Neuron (in vitro differentiated cells): ENCODE measurements around the gene UNC5C.

Experiments
- H2AFZ ChIP-seq: one replicate; pipeline ENCODE4 v1.6.1; 2013; ENCODE audit warnings: low read depth, mild to moderate bottlenecking, inconsistent platforms, low read length, moderate library complexity
- H3K27me3 ChIP-seq: one replicate; pipeline ENCODE4 v1.6.1; 2013; ENCODE audit warnings: low read length; ENCODE audit not compliant: insufficient read depth
- H3K36me3 ChIP-seq: one replicate; pipeline ENCODE4 v1.6.1; 2013; ENCODE audit warnings: low read length; ENCODE audit not compliant: insufficient read depth
- H3K4me1 ChIP-seq: one replicate; pipeline ENCODE4 v1.6.1; 2013; ENCODE audit warnings: low read length; ENCODE audit not compliant: insufficient read depth
- H3K4me3 ChIP-seq: 2 replicates; pipeline ENCODE4 v1.5.1; 2013; ENCODE audit warnings: mild to moderate bottlenecking, low read length, moderate library complexity
- H3K9me3 ChIP-seq: one replicate; pipeline ENCODE4 v1.6.1; 2013; ENCODE audit warnings: low read length

UNC5C gene

DNA sequence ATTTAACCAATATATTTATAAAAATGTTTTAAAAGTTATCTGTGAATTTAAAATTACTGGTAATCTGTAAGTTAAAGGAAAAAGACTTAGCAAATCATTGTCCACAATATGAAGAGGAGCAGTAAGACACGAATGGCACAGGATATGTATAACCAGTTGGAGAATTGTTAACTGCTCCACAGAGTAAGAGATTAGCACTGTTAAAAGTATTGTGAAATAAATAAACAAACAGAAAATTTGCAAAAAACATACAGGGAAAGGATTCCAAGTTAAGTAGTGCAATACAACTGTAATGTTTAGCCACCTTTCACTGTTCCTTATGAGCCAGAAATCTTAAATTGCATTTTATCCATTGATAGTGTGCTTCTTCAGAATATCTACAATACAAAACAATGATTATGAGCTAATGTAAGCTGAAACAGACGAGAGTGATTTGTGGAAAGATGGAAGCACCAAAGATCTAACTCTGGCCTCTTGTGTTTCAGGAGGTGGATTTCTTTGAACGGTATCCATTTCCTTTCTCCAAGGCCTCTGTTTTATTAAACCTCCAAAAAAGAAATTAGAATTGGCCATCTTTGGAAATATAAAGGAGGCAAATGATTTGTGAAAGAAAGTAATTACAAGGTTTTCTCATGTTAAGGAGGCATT lies 188.4 kb downstream of the UNC5C start:
- Histone ChIP-seq H3K9me3 (no peaks in the 10 kb centered on the region), H2AFZ (no peak overlapping the region), H3K36me3 (no peaks in the 10 kb centered on the region), H3K27me3 (no peaks in the 10 kb centered on the region), H3K4me1 (no peaks in the 10 kb centered on the region), H3K4me3 (no peak overlapping the region)

DNA sequence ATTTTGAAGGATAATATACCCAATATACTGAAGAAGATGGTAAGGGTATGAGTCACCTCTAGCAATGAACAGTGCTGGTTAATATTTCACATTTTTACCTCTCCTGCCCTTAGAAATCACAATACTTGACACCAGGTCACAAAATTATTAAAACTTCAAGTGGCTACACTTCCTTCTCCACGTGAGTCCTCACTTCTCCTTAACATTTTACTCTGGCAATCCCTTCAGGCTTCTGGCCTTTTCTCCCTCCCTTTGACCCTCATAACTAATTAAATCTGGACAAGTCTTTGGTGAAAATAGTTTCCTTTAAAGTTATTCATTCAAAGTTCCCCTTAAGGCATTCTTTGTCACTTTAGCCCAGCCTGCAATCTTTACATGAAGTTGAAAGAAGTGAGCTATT lies 190.4 kb downstream of the UNC5C start:
- no peaks in the 10 kb centered on the region for H3K9me3 ChIP-seq
- H3K27me3 ChIP-seq, result no peaks in the 10 kb centered on the region
- H2AFZ ChIP-seq, result no peak overlapping the region
- no peaks in the 10 kb centered on the region for H3K4me1 ChIP-seq
- H3K36me3 ChIP-seq, result no peaks in the 10 kb centered on the region
- H3K4me3 ChIP-seq, result no peak overlapping the region

DNA sequence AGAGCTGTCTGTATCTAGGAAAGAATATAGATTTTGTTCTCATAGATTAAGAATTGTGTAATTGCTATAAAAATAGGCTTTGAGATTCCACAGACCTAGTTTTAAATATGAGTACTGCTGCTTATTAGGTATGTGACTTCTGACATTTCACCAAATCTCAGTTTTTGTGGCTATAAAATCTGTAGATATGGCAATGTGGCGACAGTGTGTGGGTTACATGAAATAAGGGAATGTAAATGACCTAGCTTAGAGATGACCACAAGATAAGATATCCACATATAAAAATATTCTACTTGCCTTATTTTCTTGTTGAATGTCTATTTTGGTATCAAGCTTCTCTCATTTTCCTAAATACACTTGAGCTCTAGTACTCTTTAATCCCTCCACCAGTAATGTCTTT lies 193.8 kb downstream of the UNC5C start:
- Histone ChIP-seq H2AFZ (no peak overlapping the region), H3K4me1 (peaks cover 7% of the 10 kb centered on the region), H3K36me3 (no peaks in the 10 kb centered on the region), H3K9me3 (no peaks in the 10 kb centered on the region), H3K4me3 (no peak overlapping the region), H3K27me3 (no peaks in the 10 kb centered on the region)

DNA sequence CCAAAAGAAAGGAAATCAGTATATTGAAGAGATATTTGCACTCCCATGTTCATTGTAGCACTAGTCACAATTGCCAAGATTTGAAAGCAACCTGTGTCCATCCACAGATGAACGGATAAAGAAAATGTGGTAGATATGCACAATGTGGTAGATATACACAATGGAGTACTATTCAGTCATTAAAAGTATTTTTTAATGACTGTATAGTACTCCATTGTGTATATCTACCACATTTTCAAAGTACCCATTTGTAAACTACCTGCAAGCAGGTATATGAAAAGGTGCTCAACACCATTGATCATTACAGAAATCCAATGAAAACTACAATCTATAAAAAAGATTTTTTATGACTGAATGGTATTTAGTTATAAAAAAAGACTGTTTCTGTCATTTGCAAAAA lies 200.4 kb downstream of the UNC5C start:
- Histone ChIP-seq H3K36me3 (no peaks in the 10 kb centered on the region), H3K4me1 (peaks cover 7% of the 10 kb centered on the region), H3K4me3 (no peak overlapping the region), H3K9me3 (no peaks in the 10 kb centered on the region), H3K27me3 (no peaks in the 10 kb centered on the region), H2AFZ (no peak overlapping the region)

DNA sequence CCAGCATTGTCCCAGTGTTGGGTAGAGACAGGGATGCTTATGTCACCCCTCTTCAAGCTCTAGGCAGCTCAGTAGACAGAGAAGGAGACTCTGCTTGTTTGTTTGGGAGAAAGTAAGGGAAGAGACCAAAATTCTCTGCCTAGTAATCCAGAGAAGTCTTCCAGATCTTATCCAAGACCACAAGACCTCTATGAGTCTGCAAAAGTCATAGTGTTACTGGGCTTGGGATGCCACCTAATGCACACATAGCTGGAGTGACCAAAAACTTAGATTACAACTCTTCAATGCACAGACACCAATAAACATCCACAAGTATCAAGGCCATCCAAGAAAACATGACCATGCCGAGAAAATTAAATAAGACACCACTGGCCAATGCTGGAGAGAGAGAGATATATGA lies 205.5 kb downstream of the UNC5C start:
- Histone ChIP-seq H3K36me3 (no peaks in the 10 kb centered on the region), H3K27me3 (no peaks in the 10 kb centered on the region), H3K4me1 (no peaks in the 10 kb centered on the region), H2AFZ (no peak overlapping the region), H3K4me3 (no peak overlapping the region), H3K9me3 (no peaks in the 10 kb centered on the region)

DNA sequence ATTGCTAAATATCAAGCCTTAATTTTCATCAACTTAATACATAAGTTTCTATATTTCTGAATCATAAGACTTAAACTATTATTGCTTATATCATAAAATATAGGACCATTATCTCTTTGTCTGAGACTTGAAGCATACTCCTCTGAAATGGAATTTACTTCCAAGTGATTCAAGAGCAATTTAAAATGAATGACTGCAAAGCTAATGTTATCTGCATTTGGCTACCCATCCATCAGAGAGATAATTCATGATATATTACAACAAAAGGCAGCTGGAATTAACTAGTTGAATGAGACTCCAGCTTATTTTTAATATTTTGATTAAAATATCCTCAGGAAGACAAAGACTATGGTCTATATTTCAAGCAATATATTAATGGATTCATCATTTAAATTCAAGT lies 208.6 kb downstream of the UNC5C start:
- no peak overlapping the region for H2AFZ ChIP-seq
- no peaks in the 10 kb centered on the region for H3K27me3 ChIP-seq
- no peaks in the 10 kb centered on the region for H3K36me3 ChIP-seq
- H3K4me1 ChIP-seq, result no peaks in the 10 kb centered on the region
- no peaks in the 10 kb centered on the region for H3K9me3 ChIP-seq
- no peak overlapping the region for H3K4me3 ChIP-seq

DNA sequence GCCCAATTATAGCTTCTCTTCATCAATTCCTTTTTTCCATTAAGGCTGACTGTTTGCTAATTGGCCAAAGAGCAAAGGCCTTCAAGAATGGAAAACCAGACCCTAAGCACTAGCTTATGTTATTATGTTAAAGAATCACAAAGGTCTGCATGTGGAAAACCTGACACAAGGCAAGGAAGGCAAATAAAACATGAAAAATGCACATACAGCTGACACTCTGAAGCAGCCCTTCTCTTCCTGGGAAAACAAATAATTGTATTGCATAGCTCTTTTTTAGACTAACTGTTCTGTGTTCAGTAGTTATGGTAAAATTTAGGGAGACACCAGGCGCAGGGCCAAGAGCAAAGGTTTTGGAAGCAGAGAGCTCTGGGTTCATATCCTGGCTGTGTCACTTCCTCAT lies 223.1 kb downstream of the UNC5C start:
- no peaks in the 10 kb centered on the region for H3K36me3 ChIP-seq
- no peak overlapping the region for H2AFZ ChIP-seq
- H3K9me3 ChIP-seq, result peaks cover 2% of the 10 kb centered on the region
- no peak overlapping the region for H3K4me3 ChIP-seq
- H3K4me1 ChIP-seq, result no peaks in the 10 kb centered on the region
- H3K27me3 ChIP-seq, result no peaks in the 10 kb centered on the region

GRCh38 chr4:95319169-95319568 lies 229.6 kb downstream of the UNC5C start:
- Histone ChIP-seq H3K4me1 (peaks cover 27% of the 10 kb centered on the region), H3K9me3 (no peaks in the 10 kb centered on the region), H3K27me3 (no peaks in the 10 kb centered on the region), H2AFZ (no peak overlapping the region), H3K36me3 (no peaks in the 10 kb centered on the region), H3K4me3 (no peak overlapping the region)

- Histone ChIP-seq H3K9me3 (no peaks in the 10 kb centered on the region), H3K27me3 (no peaks in the 10 kb centered on the region), H3K36me3 (no peaks in the 10 kb centered on the region), H2AFZ (no peak overlapping the region), H3K4me1 (peaks cover 27% of the 10 kb centered on the region), H3K4me3 (no peak overlapping the region)
Measured at GRCh38 chr4:95318483-95318882, 230.3 kb downstream of the UNC5C start.

DNA sequence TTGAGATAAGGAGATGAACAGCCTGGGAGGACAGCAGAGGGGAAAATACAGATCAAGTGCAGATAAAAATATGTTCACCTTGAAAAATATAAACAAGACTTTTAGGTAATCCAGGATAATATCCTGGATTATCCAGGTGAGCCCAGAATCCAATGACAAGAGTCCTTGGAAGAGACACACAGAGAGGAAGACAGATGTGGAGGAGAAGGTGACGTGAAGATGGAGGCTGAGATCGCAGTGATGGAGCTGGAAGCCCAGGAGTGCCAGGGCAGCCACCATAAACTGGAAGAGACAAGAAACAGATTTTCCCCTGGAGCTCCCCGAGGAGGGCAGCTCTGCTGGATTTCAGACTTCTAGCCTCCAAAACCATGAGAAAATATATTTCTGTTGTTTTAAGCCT lies 230.7 kb downstream of the UNC5C start:
- no peaks in the 10 kb centered on the region for H3K9me3 ChIP-seq
- no peaks in the 10 kb centered on the region for H3K36me3 ChIP-seq
- H2AFZ ChIP-seq, result no peak overlapping the region
- no peaks in the 10 kb centered on the region for H3K27me3 ChIP-seq
- peaks cover 27% of the 10 kb centered on the region for H3K4me1 ChIP-seq
- H3K4me3 ChIP-seq, result no peak overlapping the region

DNA sequence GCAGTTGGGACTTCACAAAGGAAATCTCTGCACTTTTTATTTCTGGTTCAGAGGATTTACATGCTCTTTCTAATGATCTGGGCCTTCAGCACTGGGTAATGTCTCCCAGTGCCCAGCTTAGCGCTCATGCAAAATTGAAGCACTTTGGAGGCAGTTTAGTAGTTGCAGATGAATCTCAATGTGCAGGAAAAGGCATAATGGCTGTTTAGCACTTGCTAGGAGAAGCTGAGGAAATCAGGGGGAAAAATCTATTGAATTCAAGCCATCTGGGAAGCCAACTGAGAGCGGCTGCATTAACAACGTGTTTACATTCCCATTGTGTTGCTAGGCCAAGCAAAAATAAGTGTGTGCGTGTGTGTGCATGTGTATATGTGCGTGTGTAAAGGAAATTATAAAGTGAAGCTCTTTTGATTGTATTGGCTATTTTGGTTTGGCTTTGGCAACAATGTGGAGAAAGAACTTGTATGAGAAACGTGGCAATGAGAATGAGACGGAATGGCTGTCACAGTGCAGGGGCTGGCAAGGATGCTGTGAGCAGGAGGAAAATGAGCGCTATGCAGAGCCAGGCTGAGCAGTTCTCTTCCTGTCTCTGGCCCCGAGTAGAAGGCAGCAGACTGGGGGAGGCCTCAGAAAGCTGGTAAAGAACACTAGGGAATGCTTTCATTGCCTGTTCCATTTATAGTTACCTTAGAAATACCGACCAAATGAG lies 231.5 kb downstream of the UNC5C start:
- Histone ChIP-seq H2AFZ (no peak overlapping the region), H3K4me1 (peaks cover 27% of the 10 kb centered on the region), H3K36me3 (no peaks in the 10 kb centered on the region), H3K4me3 (no peak overlapping the region), H3K9me3 (no peaks in the 10 kb centered on the region), H3K27me3 (no peaks in the 10 kb centered on the region)

- peaks cover 27% of the 10 kb centered on the region for H3K4me1 ChIP-seq
- no peaks in the 10 kb centered on the region for H3K36me3 ChIP-seq
- H3K4me3 ChIP-seq, result no peak overlapping the region
- H3K27me3 ChIP-seq, result no peaks in the 10 kb centered on the region
- no peaks in the 10 kb centered on the region for H3K9me3 ChIP-seq
- no peak overlapping the region for H2AFZ ChIP-seq
Measured at GRCh38 chr4:95314573-95314972, 234.2 kb downstream of the UNC5C start.

GRCh38 chr4:95304898-95305297 lies 243.9 kb downstream of the UNC5C start:
- peaks cover 15% of the 10 kb centered on the region for H3K4me1 ChIP-seq
- no peak overlapping the region for H2AFZ ChIP-seq
- no peak overlapping the region for H3K4me3 ChIP-seq
- H3K27me3 ChIP-seq, result no peaks in the 10 kb centered on the region
- peaks cover 2% of the 10 kb centered on the region for H3K9me3 ChIP-seq
- no peaks in the 10 kb centered on the region for H3K36me3 ChIP-seq

- Histone ChIP-seq H3K9me3 (peaks cover 7% of the 10 kb centered on the region), H3K27me3 (no peaks in the 10 kb centered on the region), H3K4me1 (peaks cover 12% of the 10 kb centered on the region), H3K4me3 (no peak overlapping the region), H3K36me3 (no peaks in the 10 kb centered on the region), H2AFZ (no peak overlapping the region)
Measured at GRCh38 chr4:95300304-95300703, 248.5 kb downstream of the UNC5C start.
